ENCODE results near the gene TRMT1. TPM values are rescaled to one million over a fixed set of nuclear protein-coding genes. Genes with fewer than 3 reads are reported as not detected.

TRMT1 gene
- total RNA-seq, 1 experiment from 2014 or later, result 52.0 TPM

DNA sequence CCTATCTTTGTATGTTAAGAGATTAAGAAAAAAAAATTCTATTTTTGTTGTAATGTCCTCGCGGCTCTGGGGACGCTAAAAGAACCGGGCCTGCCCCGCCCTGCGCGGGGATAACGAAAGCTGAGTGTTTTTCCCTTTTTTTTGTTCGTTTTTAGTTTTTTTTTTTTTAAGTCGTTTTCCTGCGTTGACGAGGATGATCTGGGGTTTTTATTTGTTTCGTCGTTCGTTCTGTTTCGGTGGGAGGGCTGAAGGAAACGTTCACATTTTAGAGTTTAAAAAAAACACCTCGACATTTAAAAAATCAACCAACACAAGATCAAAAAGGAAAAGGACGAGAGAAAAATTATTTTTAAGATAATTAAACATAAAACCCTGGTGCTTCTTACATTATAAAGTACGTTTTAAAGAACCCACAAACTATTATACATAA lies 19.5 kb downstream of the TRMT1 start:
- TSS peak; percentile 93 for BruUV-seq (replicated peaks)
- Histone ChIP-seq H3K27me3 (ENCODE audit: control insufficient read depth, insufficient read depth, low read length) (no peaks in the 10 kb centered on the region), H3K4me1 (ENCODE audit: control insufficient read depth, insufficient read depth, low read length) (peaks cover 41% of the 10 kb centered on the region), H3K27ac (ENCODE audit: low read length) (no peak overlapping the region; the same call in 1 of the 2 replicates), H3K4me3 (ENCODE audit: low read depth in 2 of 2, low read length in 2 of 2) (no peak overlapping the region), H3K36me3 (ENCODE audit: control insufficient read depth, insufficient read depth, low read length) (no peaks in the 10 kb centered on the region), H3K9me3 (ENCODE audit: control insufficient read depth, insufficient read depth, low read depth, low read length) (no peaks in the 10 kb centered on the region)
- intact Hi-C loops (cut with micrococcal nuclease; ENCODE audit: unreplicated experiment) (loop anchor here (10.0 kb wide), 1 partner anchor 62 kb away; no protein-coding TSS in a partner anchor), in situ Hi-C loops (cut with HindIII; ENCODE audit: low pct_unique_long_range_greater_than_20kb, low sequenced_read_pairs) (no loop called here)
- no peak for DNase-seq (ENCODE audit: low read depth, low spot score)
- CTCF ChIA-PET, result no interaction called here
- POLR2A ChIA-PET, result no interaction called here
- TF ChIP-seq SIN3A (IDR thresholded peaks at IDR 0.05; ENCODE audit: borderline replicate concordance, insufficient read depth, low read depth, low read length) (no peak), CTCF (IDR thresholded peaks at IDR 0.05) (no peak), POLR2AphosphoS5 (IDR thresholded peaks at IDR 0.05; ENCODE audit: low read depth, low read length) (no peak), TCF7L2 (IDR thresholded peaks at IDR 0.05; ENCODE audit: low read depth, low read length) (no peak), REST (IDR thresholded peaks at IDR 0.05; ENCODE audit: insufficient read depth in 1 of 2, low read depth in 2 of 2, low read length in 1 of 2) (no peak)
- no peak for ATAC-seq

- CTCF ChIA-PET, result interaction anchor here (0.5 to 0.8 kb wide), 5 partner anchors 85 to 1059 kb away, joined by 4 to 9 read pairs (median 6); no protein-coding TSS in a partner anchor
- H3K4me3 ChIP-seq (ENCODE audit: low read depth in 2 of 2, low read length in 2 of 2), result no peak overlapping the region
- peaks cover 48% of the 10 kb centered on the region for H3K4me1 ChIP-seq (ENCODE audit: control insufficient read depth, insufficient read depth, low read length)
- ATAC-seq (0 out of 2 replicates have a peak, but pooled peaks have one; percentile 26), DNase-seq (ENCODE audit: low read depth, low spot score) (no peak)
- no TSS peak for BruUV-seq (replicated peaks)
- no peaks in the 10 kb centered on the region for H3K36me3 ChIP-seq (ENCODE audit: control insufficient read depth, insufficient read depth, low read length)
- intact Hi-C loops (cut with micrococcal nuclease; ENCODE audit: unreplicated experiment), result loop anchor here (10.0 kb wide), 1 partner anchor 61 kb away; no protein-coding TSS in a partner anchor
- TF ChIP-seq CTCF (IDR thresholded peaks at IDR 0.05) (peak; percentile 22; the same call in 1 of the 2 replicates), SIN3A (IDR thresholded peaks at IDR 0.05; ENCODE audit: borderline replicate concordance, insufficient read depth, low read depth, low read length) (no peak)
- in situ Hi-C loops (cut with HindIII; ENCODE audit: low pct_unique_long_range_greater_than_20kb, low sequenced_read_pairs), result no loop called here
- H3K27me3 ChIP-seq (ENCODE audit: control insufficient read depth, insufficient read depth, low read length), result no peaks in the 10 kb centered on the region
- H3K9me3 ChIP-seq (ENCODE audit: control insufficient read depth, insufficient read depth, low read depth, low read length), result no peaks in the 10 kb centered on the region
- POLR2A ChIA-PET, result interaction anchor here (0.6 kb wide), 1 partner anchor 17 kb away, joined by 8 read pairs; no protein-coding TSS in a partner anchor
- H3K27ac ChIP-seq (ENCODE audit: low read length), result peak overlapping the region; percentile 72
Observed at GRCh38 chr19:13095934-13096927, 20.3 kb downstream of the TRMT1 start.

Measured in Panc1 (cell line).